HepG2 (cell line): ENCODE measurements around the gene LSM14B. TPM values are rescaled to one million over a fixed set of nuclear protein-coding genes. Genes with fewer than 3 reads are reported as not detected.

Source experiments
- CBFB ChIP-seq: sonication (generic); formaldehyde crosslinking; IDR thresholded peaks from 2 replicates; pipeline ENCODE4 v1.4.0; 2020; ENCODE audit warnings: missing genetic modification reagents
- CBX5 ChIP-seq: sonication (generic); formaldehyde crosslinking; IDR thresholded peaks from 2 replicates; pipeline ENCODE4 v1.4.0; 2020; ENCODE audit warnings: missing genetic modification reagents, borderline replicate concordance
- FOXA1 ChIP-seq, 2 experiments: fragments of 450-650 bp in 1 of 2; sonication (generic) in 1 of 2; formaldehyde crosslinking in 1 of 2; IDR thresholded peaks; 2 replicates each; pipeline versions ENCODE4 v1.4.0 to v1.6.1; 2016 to 2020; ENCODE audit warnings: missing genetic modification reagents in 1 of 2
- HNRNPLL ChIP-seq: fragments of 200-400 bp; formaldehyde crosslinking; IDR thresholded peaks from 2 replicates; pipeline ENCODE4 v1.6.1; 2017; ENCODE audit warnings: mild to moderate bottlenecking, low read depth, low read length; ENCODE audit not compliant: poor library complexity, severe bottlenecking
- LCORL ChIP-seq, 2 experiments: fragments of 450-650 bp in 1 of 2; sonication (generic) in 1 of 2; formaldehyde crosslinking in 1 of 2; IDR thresholded peaks; 2 replicates each; pipeline versions ENCODE4 v1.5.0 to v1.6.1; 2017 to 2020; ENCODE audit warnings: antibody characterized with exemption in 1 of 2, missing genetic modification reagents in 1 of 2
- MYNN ChIP-seq: sonication (generic); formaldehyde crosslinking; IDR thresholded peaks from 2 replicates; pipeline ENCODE4 v1.4.0; 2020; ENCODE audit warnings: mild to moderate bottlenecking, low read depth, missing genetic modification reagents
- NFYB ChIP-seq: sonication (generic); formaldehyde crosslinking; IDR thresholded peaks from 2 replicates; pipeline ENCODE4 v1.4.0; 2020; ENCODE audit warnings: missing genetic modification reagents
- RFXAP ChIP-seq: sonication (generic); formaldehyde crosslinking; IDR thresholded peaks from 2 replicates; pipeline ENCODE4 v1.4.0; 2020; ENCODE audit warnings: missing genetic modification reagents, borderline replicate concordance
- SMAD9 ChIP-seq: sonication (generic); formaldehyde crosslinking; IDR thresholded peaks from 2 replicates; pipeline ENCODE4 v1.5.1; 2020; ENCODE audit warnings: mild to moderate bottlenecking, missing genetic modification reagents
- SMYD3 ChIP-seq: sonication (generic); formaldehyde crosslinking; IDR thresholded peaks from 2 replicates; pipeline ENCODE4 v1.8.1; 2023; ENCODE audit warnings: mild to moderate bottlenecking, missing genetic modification reagents
- SNAPC2 ChIP-seq: sonication (generic); formaldehyde crosslinking; IDR thresholded peaks from 2 replicates; pipeline ENCODE4 v1.8.1; 2022; ENCODE audit warnings: mild to moderate bottlenecking, missing genetic modification reagents
- ZEB1 ChIP-seq: IDR thresholded peaks from 2 replicates; pipeline ENCODE4 v1.6.1; 2012; ENCODE audit warnings: mild to moderate bottlenecking, low read depth, inconsistent platforms; ENCODE audit not compliant: insufficient replicate concordance
- ZKSCAN1 ChIP-seq: fragments of 150-350 bp; IDR thresholded peaks from 2 replicates; pipeline ENCODE4 v1.6.1; 2014; ENCODE audit warnings: low read length
- ZNF441 ChIP-seq: sonication (generic); formaldehyde crosslinking; IDR thresholded peaks from 2 replicates; pipeline ENCODE4 v1.7.0; 2021; ENCODE audit warnings: missing genetic modification reagents, borderline replicate concordance
- polyA plus RNA-seq, 8 experiments: library from polyadenylated mRNA; depleted of rRNA in 3 of 8; stranded (reverse) in 7 of 8; unstranded in 1 of 8; fragments of >200 nt; fragmentation: Illumina TruSeq in 4 of 8; extraction: Trizol in 4 of 8; gene quantifications; 2 replicates each; pipeline versions ENCODE4 v1.2.1 to v1.2.3, GENCODE V29; 2011 to 2016; ENCODE audit warnings: low read depth in 4 of 8, missing spikeins in 1 of 8, mixed read lengths in 1 of 8; ENCODE audit not compliant: insufficient read depth in 1 of 8
- total RNA-seq, 5 experiments: library from RNA; depleted of rRNA; stranded (reverse); fragments of >200 nt; fragmentation: Illumina TruSeq; extraction: Trizol; gene quantifications; 2 replicates each; pipeline ENCODE4 v1.2.3, GENCODE V29; 2016; ENCODE audit warnings: low read depth in 1 of 5
- TF ChIP-seq, protein P1 (sequence below): IDR thresholded peaks from 2 replicates; pipeline ENCODE4 v1.6.1; 2018; ENCODE audit warnings: missing genetic modification reagents
- TF ChIP-seq, protein P2 (sequence below): IDR thresholded peaks from 2 replicates; pipeline ENCODE4 v1.6.1; 2016; ENCODE audit warnings: mild to moderate bottlenecking
- TF ChIP-seq, protein P3 (sequence below): sonication (generic); formaldehyde crosslinking; IDR thresholded peaks from 2 replicates; pipeline ENCODE4 v1.4.0; 2020; ENCODE audit warnings: missing genetic modification reagents
- TF ChIP-seq, protein P4 (sequence below): sonication (generic); formaldehyde crosslinking; IDR thresholded peaks from 2 replicates; pipeline ENCODE4 v1.4.0; 2020; ENCODE audit warnings: missing genetic modification reagents, mild to moderate bottlenecking, borderline replicate concordance
- TF ChIP-seq, protein P5 (sequence below): sonication (generic); formaldehyde crosslinking; IDR thresholded peaks from 2 replicates; pipeline ENCODE4 v1.5.1; 2020; ENCODE audit warnings: mild to moderate bottlenecking, moderate library complexity, missing genetic modification reagents
- TF ChIP-seq, protein P6 (sequence below): sonication (generic); formaldehyde crosslinking; IDR thresholded peaks from 2 replicates; pipeline ENCODE4 v1.4.0; 2020; ENCODE audit warnings: missing genetic modification reagents

Gene LSM14B
- total and polyA plus RNA-seq, 2 of the 13 experiments (the other 11 are each of a cell fraction or from before 2014, with no cell fraction given): 43.3 to 79.2 TPM

DNA sequence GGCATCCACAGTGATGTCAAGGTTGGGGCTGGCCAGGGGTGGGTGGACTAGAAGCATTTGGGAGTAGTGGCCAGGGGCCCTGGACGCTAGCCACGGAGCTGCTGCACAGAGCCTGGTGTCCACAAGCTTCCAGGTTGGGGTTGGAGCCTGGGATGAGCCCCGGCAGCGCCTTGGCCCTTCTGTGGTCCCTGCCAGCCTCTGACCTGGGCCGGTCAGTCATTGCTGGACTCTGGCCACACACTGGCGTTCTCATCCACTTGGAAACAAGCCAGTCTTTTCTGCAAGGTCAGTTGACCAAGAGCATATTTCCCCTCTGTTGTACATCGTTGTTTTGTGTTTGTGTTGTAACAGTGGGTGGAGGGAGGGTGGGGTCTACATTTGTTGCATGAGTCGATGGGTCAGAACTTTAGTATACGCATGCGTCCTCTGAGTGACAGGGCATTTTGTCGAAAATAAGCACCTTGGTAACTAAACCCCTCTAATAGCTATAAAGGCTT, 12.5 kb downstream of the LSM14B start (continued):
- TF ChIP-seq ZKSCAN1 (no peak), NFYB (CRISPR knock-in tag) (no peak), RFXAP (0 out of 2 replicates have a peak, but pooled peaks have one; percentile 48), CBFB (CRISPR knock-in tag) (peak; percentile 58; the same call in 1 of the 2 replicates), HNRNPLL (no peak), SNAPC2 (CRISPR knock-in tag) (peak; percentile 47; the same call in 1 of the 2 replicates), ZEB1 (no peak), ZNF441 (CRISPR knock-in tag) (0 out of 2 replicates have a peak, but pooled peaks have one; percentile 34), SMYD3 (CRISPR knock-in tag) (0 out of 2 replicates have a peak, but pooled peaks have one; percentile 40), MYNN (CRISPR knock-in tag) (no peak), SMAD9 (CRISPR knock-in tag) (no peak), CBX5 (CRISPR knock-in tag) (peak; percentile 61; the same call in 1 of the 2 replicates), FOXA1 (IDR thresholded peaks at IDR 0.05) (no peak), FOXA1 (CRISPR knock-in tag; IDR thresholded peaks at IDR 0.05) (peak; percentile 57), LCORL (IDR thresholded peaks at IDR 0.05) (no peak), LCORL (CRISPR knock-in tag; IDR thresholded peaks at IDR 0.05) (peak; percentile 94)
- TF ChIP-seq, protein P1, sequence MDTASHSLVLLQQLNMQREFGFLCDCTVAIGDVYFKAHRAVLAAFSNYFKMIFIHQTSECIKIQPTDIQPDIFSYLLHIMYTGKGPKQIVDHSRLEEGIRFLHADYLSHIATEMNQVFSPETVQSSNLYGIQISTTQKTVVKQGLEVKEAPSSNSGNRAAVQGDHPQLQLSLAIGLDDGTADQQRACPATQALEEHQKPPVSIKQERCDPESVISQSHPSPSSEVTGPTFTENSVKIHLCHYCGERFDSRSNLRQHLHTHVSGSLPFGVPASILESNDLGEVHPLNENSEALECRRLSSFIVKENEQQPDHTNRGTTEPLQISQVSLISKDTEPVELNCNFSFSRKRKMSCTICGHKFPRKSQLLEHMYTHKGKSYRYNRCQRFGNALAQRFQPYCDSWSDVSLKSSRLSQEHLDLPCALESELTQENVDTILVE (CRISPR knock-in tag): peak; percentile 67; the same call in 1 of the 2 replicates
- TF ChIP-seq, protein P2, sequence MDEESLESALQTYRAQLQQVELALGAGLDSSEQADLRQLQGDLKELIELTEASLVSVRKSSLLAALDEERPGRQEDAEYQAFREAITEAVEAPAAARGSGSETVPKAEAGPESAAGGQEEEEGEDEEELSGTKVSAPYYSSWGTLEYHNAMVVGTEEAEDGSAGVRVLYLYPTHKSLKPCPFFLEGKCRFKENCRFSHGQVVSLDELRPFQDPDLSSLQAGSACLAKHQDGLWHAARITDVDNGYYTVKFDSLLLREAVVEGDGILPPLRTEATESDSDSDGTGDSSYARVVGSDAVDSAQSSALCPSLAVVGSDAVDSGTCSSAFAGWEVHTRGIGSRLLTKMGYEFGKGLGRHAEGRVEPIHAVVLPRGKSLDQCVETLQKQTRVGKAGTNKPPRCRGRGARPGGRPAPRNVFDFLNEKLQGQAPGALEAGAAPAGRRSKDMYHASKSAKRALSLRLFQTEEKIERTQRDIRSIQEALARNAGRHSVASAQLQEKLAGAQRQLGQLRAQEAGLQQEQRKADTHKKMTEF (CRISPR knock-in tag): peak; percentile 66
- TF ChIP-seq, protein P3, sequence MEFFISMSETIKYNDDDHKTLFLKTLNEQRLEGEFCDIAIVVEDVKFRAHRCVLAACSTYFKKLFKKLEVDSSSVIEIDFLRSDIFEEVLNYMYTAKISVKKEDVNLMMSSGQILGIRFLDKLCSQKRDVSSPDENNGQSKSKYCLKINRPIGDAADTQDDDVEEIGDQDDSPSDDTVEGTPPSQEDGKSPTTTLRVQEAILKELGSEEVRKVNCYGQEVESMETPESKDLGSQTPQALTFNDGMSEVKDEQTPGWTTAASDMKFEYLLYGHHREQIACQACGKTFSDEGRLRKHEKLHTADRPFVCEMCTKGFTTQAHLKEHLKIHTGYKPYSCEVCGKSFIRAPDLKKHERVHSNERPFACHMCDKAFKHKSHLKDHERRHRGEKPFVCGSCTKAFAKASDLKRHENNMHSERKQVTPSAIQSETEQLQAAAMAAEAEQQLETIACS (CRISPR knock-in tag): no peak
- TF ChIP-seq, protein P4, sequence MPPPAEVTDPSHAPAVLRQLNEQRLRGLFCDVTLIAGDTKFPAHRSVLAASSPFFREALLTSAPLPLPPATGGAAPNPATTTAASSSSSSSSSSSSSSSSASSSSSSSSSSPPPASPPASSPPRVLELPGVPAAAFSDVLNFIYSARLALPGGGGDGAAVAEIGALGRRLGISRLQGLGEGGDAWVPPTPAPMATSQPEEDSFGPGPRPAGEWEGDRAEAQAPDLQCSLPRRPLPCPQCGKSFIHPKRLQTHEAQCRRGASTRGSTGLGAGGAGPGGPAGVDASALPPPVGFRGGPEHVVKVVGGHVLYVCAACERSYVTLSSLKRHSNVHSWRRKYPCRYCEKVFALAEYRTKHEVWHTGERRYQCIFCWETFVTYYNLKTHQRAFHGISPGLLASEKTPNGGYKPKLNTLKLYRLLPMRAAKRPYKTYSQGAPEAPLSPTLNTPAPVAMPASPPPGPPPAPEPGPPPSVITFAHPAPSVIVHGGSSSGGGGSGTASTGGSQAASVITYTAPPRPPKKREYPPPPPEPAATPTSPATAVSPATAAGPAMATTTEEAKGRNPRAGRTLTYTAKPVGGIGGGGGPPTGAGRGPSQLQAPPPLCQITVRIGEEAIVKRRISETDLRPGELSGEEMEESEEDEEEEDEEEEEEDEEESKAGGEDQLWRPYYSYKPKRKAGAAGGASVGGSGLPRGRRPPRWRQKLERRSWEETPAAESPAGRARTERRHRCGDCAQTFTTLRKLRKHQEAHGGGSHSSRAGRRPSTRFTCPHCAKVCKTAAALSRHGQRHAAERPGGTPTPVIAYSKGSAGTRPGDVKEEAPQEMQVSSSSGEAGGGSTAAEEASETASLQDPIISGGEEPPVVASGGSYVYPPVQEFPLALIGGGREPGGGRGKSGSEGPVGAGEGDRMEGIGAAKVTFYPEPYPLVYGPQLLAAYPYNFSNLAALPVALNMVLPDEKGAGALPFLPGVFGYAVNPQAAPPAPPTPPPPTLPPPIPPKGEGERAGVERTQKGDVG (CRISPR knock-in tag): peak; percentile 50; the same call in 1 of the 2 replicates
- TF ChIP-seq, protein P5, sequence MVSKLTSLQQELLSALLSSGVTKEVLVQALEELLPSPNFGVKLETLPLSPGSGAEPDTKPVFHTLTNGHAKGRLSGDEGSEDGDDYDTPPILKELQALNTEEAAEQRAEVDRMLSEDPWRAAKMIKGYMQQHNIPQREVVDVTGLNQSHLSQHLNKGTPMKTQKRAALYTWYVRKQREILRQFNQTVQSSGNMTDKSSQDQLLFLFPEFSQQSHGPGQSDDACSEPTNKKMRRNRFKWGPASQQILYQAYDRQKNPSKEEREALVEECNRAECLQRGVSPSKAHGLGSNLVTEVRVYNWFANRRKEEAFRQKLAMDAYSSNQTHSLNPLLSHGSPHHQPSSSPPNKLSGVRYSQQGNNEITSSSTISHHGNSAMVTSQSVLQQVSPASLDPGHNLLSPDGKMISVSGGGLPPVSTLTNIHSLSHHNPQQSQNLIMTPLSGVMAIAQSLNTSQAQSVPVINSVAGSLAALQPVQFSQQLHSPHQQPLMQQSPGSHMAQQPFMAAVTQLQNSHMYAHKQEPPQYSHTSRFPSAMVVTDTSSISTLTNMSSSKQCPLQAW (CRISPR knock-in tag): peak; percentile 77
- TF ChIP-seq, protein P6, sequence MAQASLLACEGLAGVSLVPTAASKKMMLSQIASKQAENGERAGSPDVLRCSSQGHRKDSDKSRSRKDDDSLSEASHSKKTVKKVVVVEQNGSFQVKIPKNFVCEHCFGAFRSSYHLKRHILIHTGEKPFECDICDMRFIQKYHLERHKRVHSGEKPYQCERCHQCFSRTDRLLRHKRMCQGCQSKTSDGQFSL (CRISPR knock-in tag): 0 out of 2 replicates have a peak, but pooled peaks have one; percentile 29
